OCI-LY3 (cell line): ENCODE measurements around the gene PATL2.
A peak's percentile ranks its signal among the peaks of the same experiment; 100 is the strongest.

Source experiments
- H2AFZ ChIP-seq: fragments of 200-600, 300-600 bp; shearing (Covaris generic); 2 replicates; pipeline ENCODE4 v1.6.0; 2014; ENCODE audit warnings: antibody characterized with exemption, low read depth, low read length
- H3K27ac ChIP-seq: fragments of 200-600, 300-600 bp; sonication (generic); 2 replicates; pipeline ENCODE4 v1.5.1; 2014; ENCODE audit warnings: mild to moderate bottlenecking, low read length, moderate library complexity, mixed read lengths
- H3K27me3 ChIP-seq: fragments of 200-600, 300-600 bp; sonication (generic); 2 replicates; pipeline ENCODE4 v1.6.1; 2014; ENCODE audit warnings: low read depth, low read length, mixed read lengths
- H3K36me3 ChIP-seq: fragments of 200-600, 300-600 bp; sonication (generic); replicated peaks from 2 replicates; pipeline ENCODE3; 2014; ENCODE audit warnings: low read depth, low read length, mixed read lengths
- H3K4me1 ChIP-seq: fragments of 300-600, 200-600 bp; sonication (generic); 2 replicates; pipeline ENCODE4 v1.6.1; 2014; ENCODE audit warnings: low read length, mixed read lengths
- H3K4me2 ChIP-seq: fragments of 200-600, 300-600 bp; sonication (generic); 2 replicates; pipeline ENCODE4 v1.6.1; 2014; ENCODE audit warnings: low read length, mixed read lengths
- H3K4me3 ChIP-seq: fragments of 300-600, 200-600 bp; sonication (generic); 2 replicates; pipeline ENCODE4 v1.5.1; 2014; ENCODE audit warnings: antibody characterized with exemption, mild to moderate bottlenecking, low read length, moderate library complexity
- H3K79me2 ChIP-seq: fragments of 300-600, 200-600 bp; shearing (Covaris generic); 2 replicates; pipeline ENCODE4 v1.6.1; 2014; ENCODE audit warnings: mild to moderate bottlenecking, low read length, mixed read lengths
- H3K9ac ChIP-seq: fragments of 300-600, 200-600 bp; shearing (Covaris generic); 2 replicates; pipeline ENCODE4 v1.6.0; 2014; ENCODE audit warnings: mild to moderate bottlenecking, low read length, moderate library complexity
- H3K9me3 ChIP-seq: fragments of 200-600, 300-600 bp; shearing (Covaris generic); 2 replicates; pipeline ENCODE4 v1.6.1; 2014; ENCODE audit warnings: low read length, mixed read lengths; ENCODE audit not compliant: insufficient read depth
- H4K20me1 ChIP-seq: fragments of 200-600, 300-600 bp; sonication (generic); 2 replicates; pipeline ENCODE4 v1.6.1; 2016; ENCODE audit warnings: low read length, mixed read lengths; ENCODE audit not compliant: insufficient read depth
- EZH2phosphoT487 ChIP-seq: fragments of 200-600 bp; shearing (Covaris generic); IDR thresholded peaks from 2 replicates; pipeline ENCODE4 v1.6.1; 2018; ENCODE audit warnings: antibody characterized with exemption, mixed run types, low read depth
- TF ChIP-seq, protein P1 (sequence below): fragments of 200-600, 300-600 bp; sonication (generic); IDR thresholded peaks from 2 replicates; pipeline ENCODE4 v1.5.1; 2014; ENCODE audit warnings: antibody characterized with exemption, low read length, low read depth

Gene PATL2

GRCh38 chr15:44718180-44718926 is 7.2 kb upstream of the PATL2 start:
- H3K4me2 ChIP-seq, result peak overlapping the region; percentile 92

GRCh38 chr15:44716983-44717602 is 6.0 kb upstream of the PATL2 start:
- Histone ChIP-seq H4K20me1 (peaks cover 65% of the 10 kb centered on the region), H3K4me3 (peak overlapping the region; percentile 11; the same call in 1 of the 2 replicates), H3K79me2 (peaks cover 66% of the 10 kb centered on the region), H3K9me3 (no peaks in the 10 kb centered on the region), H3K9ac (no peak overlapping the region), H3K4me2 (peak overlapping the region; percentile 92), H2AFZ (no peak overlapping the region), H3K4me1 (peaks cover 88% of the 10 kb centered on the region), H3K27ac (peak overlapping the region; percentile 96), H3K36me3 (peaks cover 69% of the 10 kb centered on the region), H3K27me3 (no peaks in the 10 kb centered on the region)
- no peak for TF ChIP-seq EZH2phosphoT487
- TF ChIP-seq, protein P1, sequence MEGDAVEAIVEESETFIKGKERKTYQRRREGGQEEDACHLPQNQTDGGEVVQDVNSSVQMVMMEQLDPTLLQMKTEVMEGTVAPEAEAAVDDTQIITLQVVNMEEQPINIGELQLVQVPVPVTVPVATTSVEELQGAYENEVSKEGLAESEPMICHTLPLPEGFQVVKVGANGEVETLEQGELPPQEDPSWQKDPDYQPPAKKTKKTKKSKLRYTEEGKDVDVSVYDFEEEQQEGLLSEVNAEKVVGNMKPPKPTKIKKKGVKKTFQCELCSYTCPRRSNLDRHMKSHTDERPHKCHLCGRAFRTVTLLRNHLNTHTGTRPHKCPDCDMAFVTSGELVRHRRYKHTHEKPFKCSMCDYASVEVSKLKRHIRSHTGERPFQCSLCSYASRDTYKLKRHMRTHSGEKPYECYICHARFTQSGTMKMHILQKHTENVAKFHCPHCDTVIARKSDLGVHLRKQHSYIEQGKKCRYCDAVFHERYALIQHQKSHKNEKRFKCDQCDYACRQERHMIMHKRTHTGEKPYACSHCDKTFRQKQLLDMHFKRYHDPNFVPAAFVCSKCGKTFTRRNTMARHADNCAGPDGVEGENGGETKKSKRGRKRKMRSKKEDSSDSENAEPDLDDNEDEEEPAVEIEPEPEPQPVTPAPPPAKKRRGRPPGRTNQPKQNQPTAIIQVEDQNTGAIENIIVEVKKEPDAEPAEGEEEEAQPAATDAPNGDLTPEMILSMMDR, result no peak

More at GRCh38 chr15:44718180-44718926, 7.2 kb upstream of the PATL2 start:
- H3K9me3 ChIP-seq, result no peaks in the 10 kb centered on the region
- peak overlapping the region; percentile 11; the same call in 1 of the 2 replicates for H3K4me3 ChIP-seq
- H3K4me1 ChIP-seq, result peaks cover 96% of the 10 kb centered on the region
- TF ChIP-seq, protein P1, result no peak
- TF ChIP-seq EZH2phosphoT487, result no peak
- peaks cover 57% of the 10 kb centered on the region for H3K36me3 ChIP-seq
- peaks cover 52% of the 10 kb centered on the region for H4K20me1 ChIP-seq
- H3K79me2 ChIP-seq, result peaks cover 54% of the 10 kb centered on the region
- H3K27me3 ChIP-seq, result no peaks in the 10 kb centered on the region
- H2AFZ ChIP-seq, result no peak overlapping the region
- peak overlapping the region; percentile 45 for H3K9ac ChIP-seq
- H3K27ac ChIP-seq, result peak overlapping the region; percentile 96

DNA sequence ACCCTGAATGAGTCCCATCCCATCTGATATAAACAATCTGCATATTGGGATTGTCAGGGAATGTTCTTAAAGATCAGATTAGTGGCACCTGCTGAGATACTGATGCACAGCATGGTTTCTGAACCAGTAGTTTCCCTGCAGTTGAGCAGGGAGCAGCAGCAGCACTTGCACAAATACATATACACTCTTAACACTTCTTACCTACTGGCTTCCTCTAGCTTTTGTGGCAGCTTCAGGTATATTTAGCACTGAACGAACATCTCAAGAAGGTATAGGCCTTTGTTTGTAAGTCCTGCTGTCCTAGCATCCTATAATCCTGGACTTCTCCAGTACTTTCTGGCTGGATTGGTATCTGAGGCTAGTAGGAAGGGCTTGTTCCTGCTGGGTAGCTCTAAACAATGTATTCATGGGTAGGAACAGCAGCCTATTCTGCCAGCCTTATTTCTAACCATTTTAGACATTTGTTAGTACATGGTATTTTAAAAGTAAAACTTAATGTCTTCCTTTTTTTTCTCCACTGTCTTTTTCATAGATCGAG is 4.7 kb upstream of the PATL2 start:
- Histone ChIP-seq H4K20me1 (peaks cover 68% of the 10 kb centered on the region), H3K9me3 (no peaks in the 10 kb centered on the region), H3K4me2 (peak overlapping the region; percentile 92), H3K9ac (no peak overlapping the region), H3K27ac (peak overlapping the region; percentile 96), H3K4me3 (peak overlapping the region; percentile 96), H3K4me1 (peaks cover 76% of the 10 kb centered on the region), H3K79me2 (peaks cover 78% of the 10 kb centered on the region), H3K27me3 (no peaks in the 10 kb centered on the region), H2AFZ (no peak overlapping the region), H3K36me3 (peaks cover 76% of the 10 kb centered on the region)
- no peak for TF ChIP-seq EZH2phosphoT487
- TF ChIP-seq, protein P1, result no peak

DNA sequence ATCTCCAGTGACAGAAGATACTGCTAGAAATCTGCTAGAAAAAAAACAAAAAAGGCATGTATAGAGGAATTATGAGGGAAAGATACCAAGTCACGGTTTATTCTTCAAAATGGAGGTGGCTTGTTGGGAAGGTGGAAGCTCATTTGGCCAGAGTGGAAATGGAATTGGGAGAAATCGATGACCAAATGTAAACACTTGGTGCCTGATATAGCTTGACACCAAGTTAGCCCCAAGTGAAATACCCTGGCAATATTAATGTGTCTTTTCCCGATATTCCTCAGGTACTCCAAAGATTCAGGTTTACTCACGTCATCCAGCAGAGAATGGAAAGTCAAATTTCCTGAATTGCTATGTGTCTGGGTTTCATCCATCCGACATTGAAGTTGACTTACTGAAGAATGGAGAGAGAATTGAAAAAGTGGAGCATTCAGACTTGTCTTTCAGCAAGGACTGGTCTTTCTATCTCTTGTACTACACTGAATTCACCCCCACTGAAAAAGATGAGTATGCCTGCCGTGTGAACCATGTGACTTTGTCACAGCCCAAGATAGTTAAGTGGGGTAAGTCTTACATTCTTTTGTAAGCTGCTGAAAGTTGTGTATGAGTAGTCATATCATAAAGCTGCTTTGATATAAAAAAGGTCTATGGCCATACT is 4.1 kb upstream of the PATL2 start:
- Histone ChIP-seq H3K27me3 (no peaks in the 10 kb centered on the region), H3K9ac (0 out of 2 replicates have a peak overlapping the region, but pooled peaks have one; percentile 99), H3K9me3 (no peaks in the 10 kb centered on the region), H3K4me2 (peak overlapping the region; percentile 92), H3K4me3 (peak overlapping the region; percentile 96), H3K4me1 (peaks cover 72% of the 10 kb centered on the region), H3K27ac (peak overlapping the region; percentile 96), H4K20me1 (peaks cover 68% of the 10 kb centered on the region), H2AFZ (no peak overlapping the region), H3K36me3 (peaks cover 71% of the 10 kb centered on the region), H3K79me2 (peaks cover 80% of the 10 kb centered on the region)
- TF ChIP-seq, protein P1, result no peak
- TF ChIP-seq EZH2phosphoT487, result no peak
